HCT116 (cell line): Measurements from ENCODE around the gene MTIF3. TPM values are rescaled to one million over a fixed set of nuclear protein-coding genes. Genes with fewer than 3 reads are reported as not detected.

Source experiments
- ATAC-seq: fragments of 200-7000 bp; cut with Tn5 transposase; 2 replicates; pipeline ENCODE4 v1.9.1; 2020; ENCODE audit warnings: mild to moderate bottlenecking, moderate library complexity
- BruUV-seq: library from RNA; stranded (reverse); fragments of 400-500 nt; replicated peaks from 2 replicates; lab custom pipeline; 2021; lab: Mats Ljungman, UMichigan
- CTCF ChIA-PET: fragments of 300-600 bp; sonication (Branson Sonifier 250); formaldehyde crosslinking; loops from one replicate; lab custom pipeline; 2021; ENCODE audit warnings: antibody characterized with exemption; lab: Charles Lee
- POLR2A ChIA-PET: fragments of 300-600, 350-600 bp; sonication (Branson Sonifier 250); formaldehyde crosslinking; loops from one replicate; lab custom pipeline; 2021; ENCODE audit warnings: antibody characterized with exemption; lab: Charles Lee
- RAD21 ChIA-PET, 2 experiments: fragments of 300-600 bp; sonication (Branson Sonifier 250); formaldehyde crosslinking; loops; one replicate each; lab custom pipeline; 2023; ENCODE audit warnings: low total read pairs in 2 of 2; ENCODE audit not compliant: uncharacterized antibody in 2 of 2, unreplicated experiment in 2 of 2, low non-redundant PET in 1 of 2; lab: Charles Lee
- DNase-seq: peaks from one replicate; pipeline ENCODE4 v3.0.0-alpha.2; 2010; ENCODE audit warnings: low read depth, low spot score
- H2AFZ ChIP-seq: fragments of 200-600 bp; shearing (Covaris generic), sonication (generic); 2 replicates; pipeline ENCODE4 v1.6.1; 2017; ENCODE audit warnings: low read depth, mixed run types, mixed read lengths, antibody characterized with exemption, low read length; ENCODE audit not compliant: poor library complexity, severe bottlenecking
- H3K27ac ChIP-seq: 2 replicates; pipeline ENCODE4 v1.5.1; 2012; ENCODE audit warnings: low read depth, low read length
- H3K27me3 ChIP-seq: fragments of 200-600 bp; sonication (generic); 2 replicates; pipeline ENCODE4 v1.6.1; 2016; ENCODE audit warnings: mixed run types, low read length, mixed read lengths; ENCODE audit not compliant: insufficient read depth
- H3K36me3 ChIP-seq, 2 experiments: fragments of 200-500 bp in 1 of 2; fragments of 200-600 bp in 1 of 2; sonication (Bioruptor generic) in 1 of 2; sonication (generic) in 1 of 2; 2 replicates each; pipeline versions ENCODE4 v1.5.1 to v1.6.1; 2014 to 2016; ENCODE audit warnings: low read length in 2 of 2, inconsistent platforms in 1 of 2, mixed read lengths in 1 of 2, mixed run types in 1 of 2; ENCODE audit not compliant: insufficient read depth in 2 of 2, control insufficient read depth in 1 of 2
- H3K4me1 ChIP-seq, 2 experiments: fragments of 200-600 bp in 1 of 2; sonication (generic) in 1 of 2; 2 replicates each; pipeline versions ENCODE4 v1.5.1 to v1.6.1; 2012 to 2017; ENCODE audit warnings: low read length in 2 of 2, inconsistent platforms in 1 of 2, mild to moderate bottlenecking in 1 of 2, mixed read lengths in 1 of 2, mixed run types in 1 of 2, moderate library complexity in 1 of 2; ENCODE audit not compliant: insufficient read depth in 2 of 2, control insufficient read depth in 1 of 2
- H3K4me2 ChIP-seq: fragments of 200-600 bp; sonication (generic); 2 replicates; pipeline ENCODE4 v1.6.1; 2017; ENCODE audit warnings: mixed run types, low read length, mixed read lengths
- H3K4me3 ChIP-seq, 2 experiments: fragments of 200-600 bp in 1 of 2; sonication (generic) in 1 of 2; replicated peaks in 1 of 2; 2 replicates each; pipeline ENCODE4 v1.5.1; 2011 to 2016; ENCODE audit warnings: low read length in 2 of 2, control low read depth in 1 of 2, low read depth in 1 of 2, mild to moderate bottlenecking in 1 of 2, mixed read lengths in 1 of 2, mixed run types in 1 of 2
- H3K79me2 ChIP-seq: fragments of 200-600 bp; sonication (generic); 2 replicates; pipeline ENCODE4 v1.6.1; 2017; ENCODE audit warnings: mild to moderate bottlenecking, mixed run types, low read length, moderate library complexity, mixed read lengths; ENCODE audit not compliant: insufficient read depth
- H3K9ac ChIP-seq: fragments of 200-600 bp; sonication (generic); 2 replicates; pipeline ENCODE4 v1.6.1; 2016; ENCODE audit warnings: low read length, mixed read lengths
- H3K9me2 ChIP-seq: fragments of 200-600 bp; sonication (generic), shearing (Covaris generic); 2 replicates; pipeline ENCODE4 v1.6.1; 2017; ENCODE audit warnings: mixed run types, mild to moderate bottlenecking, moderate library complexity; ENCODE audit not compliant: insufficient read depth
- H3K9me3 ChIP-seq, 2 experiments: fragments of 200-500 bp in 1 of 2; fragments of 200-600 bp in 1 of 2; sonication (Bioruptor generic) in 1 of 2; sonication (generic) in 1 of 2; 2 replicates each; pipeline ENCODE4 v1.6.1; 2014 to 2017; ENCODE audit warnings: low read length in 2 of 2, mixed read lengths in 2 of 2, inconsistent platforms in 1 of 2, low read depth in 1 of 2, mild to moderate bottlenecking in 1 of 2, mixed run types in 1 of 2, moderate library complexity in 1 of 2; ENCODE audit not compliant: control insufficient read depth in 1 of 2, insufficient read depth in 1 of 2
- H4K20me1 ChIP-seq: fragments of 200-600 bp; sonication (generic), shearing (Covaris generic); 2 replicates; pipeline ENCODE4 v1.6.1; 2017; ENCODE audit warnings: mixed run types, mild to moderate bottlenecking, moderate library complexity; ENCODE audit not compliant: insufficient read depth
- EGR1 ChIP-seq: IDR thresholded peaks from 2 replicates; pipeline ENCODE4 v1.6.1; 2012; ENCODE audit warnings: low read depth
- ELF1 ChIP-seq: IDR thresholded peaks from 2 replicates; pipeline ENCODE4 v1.6.1; 2012; ENCODE audit warnings: low read depth, borderline replicate concordance
- EZH2phosphoT487 ChIP-seq: fragments of 200-600 bp; IDR thresholded peaks from 2 replicates; pipeline ENCODE4 v1.6.1; 2018; ENCODE audit warnings: antibody characterized with exemption, borderline replicate concordance
- JUND ChIP-seq: IDR thresholded peaks from 2 replicates; pipeline ENCODE4 v1.6.1; 2012
- SRF ChIP-seq: IDR thresholded peaks from 2 replicates; pipeline ENCODE4 v1.6.1; 2012; ENCODE audit warnings: low read depth
- ZFX ChIP-seq: fragments of 450-650 bp; IDR thresholded peaks from 2 replicates; pipeline ENCODE4 v1.6.1; 2017
- intact Hi-C: fragments of 100-400 bp; cut with micrococcal nuclease; formaldehyde crosslinking; loops from 2 replicates; pipeline ENCODE4 v1.10.0; 2022
- total RNA-seq: library from RNA; stranded (reverse); gene quantifications from one replicate; pipeline ENCODE4 v1.2.1, GENCODE V29; 2021; ENCODE audit not compliant: unreplicated experiment
- TF ChIP-seq, protein P1 (sequence below), 3 experiments: fragments of 200-600 bp in 1 of 3; sonication (generic) in 1 of 3; IDR thresholded peaks in 2 of 3; conservative IDR thresholded peaks in 1 of 3; 2 replicates each; pipeline ENCODE4 v1.5.1; 2012 to 2017; ENCODE audit warnings: low read depth in 2 of 3, low read length in 2 of 3, antibody characterized with exemption in 1 of 3, borderline replicate concordance in 1 of 3, control low read depth in 1 of 3, mild to moderate bottlenecking in 1 of 3, mixed read lengths in 1 of 3, mixed run types in 1 of 3, moderate library complexity in 1 of 3; ENCODE audit not compliant: insufficient read depth in 1 of 3

Gene MTIF3
- total RNA-seq, 1 experiment from 2014 or later, result 27.8 TPM

GRCh38 chr13:27476943-27477703 lies 26.8 kb upstream of the MTIF3 start:
- no peak overlapping the region for H2AFZ ChIP-seq
- no peaks in the 10 kb centered on the region for H3K9me2 ChIP-seq
- no peak overlapping the region for H3K4me3 ChIP-seq
- intact Hi-C loops, result no loop called here
- DNase-seq (no peak), ATAC-seq (no peak)
- no peak overlapping the region for H3K4me2 ChIP-seq
- H3K79me2 ChIP-seq, result no peaks in the 10 kb centered on the region
- no peaks in the 10 kb centered on the region for H3K36me3 ChIP-seq
- TF ChIP-seq, protein P1, sequence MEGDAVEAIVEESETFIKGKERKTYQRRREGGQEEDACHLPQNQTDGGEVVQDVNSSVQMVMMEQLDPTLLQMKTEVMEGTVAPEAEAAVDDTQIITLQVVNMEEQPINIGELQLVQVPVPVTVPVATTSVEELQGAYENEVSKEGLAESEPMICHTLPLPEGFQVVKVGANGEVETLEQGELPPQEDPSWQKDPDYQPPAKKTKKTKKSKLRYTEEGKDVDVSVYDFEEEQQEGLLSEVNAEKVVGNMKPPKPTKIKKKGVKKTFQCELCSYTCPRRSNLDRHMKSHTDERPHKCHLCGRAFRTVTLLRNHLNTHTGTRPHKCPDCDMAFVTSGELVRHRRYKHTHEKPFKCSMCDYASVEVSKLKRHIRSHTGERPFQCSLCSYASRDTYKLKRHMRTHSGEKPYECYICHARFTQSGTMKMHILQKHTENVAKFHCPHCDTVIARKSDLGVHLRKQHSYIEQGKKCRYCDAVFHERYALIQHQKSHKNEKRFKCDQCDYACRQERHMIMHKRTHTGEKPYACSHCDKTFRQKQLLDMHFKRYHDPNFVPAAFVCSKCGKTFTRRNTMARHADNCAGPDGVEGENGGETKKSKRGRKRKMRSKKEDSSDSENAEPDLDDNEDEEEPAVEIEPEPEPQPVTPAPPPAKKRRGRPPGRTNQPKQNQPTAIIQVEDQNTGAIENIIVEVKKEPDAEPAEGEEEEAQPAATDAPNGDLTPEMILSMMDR (IDR thresholded peaks at IDR 0.05 in 2 of 3, conservative IDR thresholded peaks at IDR 0.05 in 1 of 3; ENCODE audit: borderline replicate concordance in 1 of 3, insufficient read depth in 1 of 3, low read depth in 2 of 3, low read length in 2 of 3), result no peak
- TF ChIP-seq JUND (no peak), EZH2phosphoT487 (no peak), ELF1 (no peak), ZFX (no peak), SRF (no peak), EGR1 (no peak)
- ChIA-PET CTCF (interaction anchor here (1.4 kb wide), 1 partner anchor 477 kb away, joined by 3 read pairs; no protein-coding TSS in a partner anchor), RAD21 (no interaction called here), POLR2A (no interaction called here)
- no peaks in the 10 kb centered on the region; a peak in 1 of 4 replicates for H3K9me3 ChIP-seq
- no TSS peak for BruUV-seq
- no peak overlapping the region for H3K9ac ChIP-seq
- H3K27ac ChIP-seq, result no peak overlapping the region
- H3K27me3 ChIP-seq, result no peaks in the 10 kb centered on the region
- no peaks in the 10 kb centered on the region for H3K4me1 ChIP-seq
- H4K20me1 ChIP-seq, result no peaks in the 10 kb centered on the region
